ENCODE data around the gene TRIM71. TPM values are rescaled to one million over a fixed set of nuclear protein-coding genes. Genes with fewer than 3 reads are reported as not detected.
"Not testable (repeated sequence)": the region's sequence is repeated elsewhere in the genome, so short reads cannot be mapped to it uniquely, and the experiment has no call there.

The TRIM71 gene
- total RNA-seq, 4 donors from 2014 or later: under 0.01 to 0.59 (median 0.32) TPM

DNA sequence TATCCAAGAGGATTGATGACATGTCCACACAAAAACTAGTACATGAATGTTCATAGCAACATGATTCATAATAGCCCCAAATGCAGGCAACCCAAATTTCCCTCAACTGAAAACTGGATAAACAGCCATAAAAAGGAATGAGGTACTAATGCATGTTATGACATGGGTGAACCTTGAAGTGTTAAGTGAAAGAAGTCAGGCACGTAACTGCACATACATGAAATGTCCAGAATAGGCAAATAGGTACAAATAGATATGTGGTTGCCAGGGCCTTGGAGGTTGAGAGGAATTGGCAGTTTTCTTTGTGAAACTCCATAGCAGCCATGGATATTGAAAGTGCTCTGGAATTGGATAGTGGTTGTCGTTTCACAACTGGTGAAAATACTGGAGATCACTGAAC, 81.5 kb downstream of the TRIM71 start:
- no peak for TF ChIP-seq POLR2A (IDR thresholded peaks at IDR 0.05)
- TF ChIP-seq, protein P1, sequence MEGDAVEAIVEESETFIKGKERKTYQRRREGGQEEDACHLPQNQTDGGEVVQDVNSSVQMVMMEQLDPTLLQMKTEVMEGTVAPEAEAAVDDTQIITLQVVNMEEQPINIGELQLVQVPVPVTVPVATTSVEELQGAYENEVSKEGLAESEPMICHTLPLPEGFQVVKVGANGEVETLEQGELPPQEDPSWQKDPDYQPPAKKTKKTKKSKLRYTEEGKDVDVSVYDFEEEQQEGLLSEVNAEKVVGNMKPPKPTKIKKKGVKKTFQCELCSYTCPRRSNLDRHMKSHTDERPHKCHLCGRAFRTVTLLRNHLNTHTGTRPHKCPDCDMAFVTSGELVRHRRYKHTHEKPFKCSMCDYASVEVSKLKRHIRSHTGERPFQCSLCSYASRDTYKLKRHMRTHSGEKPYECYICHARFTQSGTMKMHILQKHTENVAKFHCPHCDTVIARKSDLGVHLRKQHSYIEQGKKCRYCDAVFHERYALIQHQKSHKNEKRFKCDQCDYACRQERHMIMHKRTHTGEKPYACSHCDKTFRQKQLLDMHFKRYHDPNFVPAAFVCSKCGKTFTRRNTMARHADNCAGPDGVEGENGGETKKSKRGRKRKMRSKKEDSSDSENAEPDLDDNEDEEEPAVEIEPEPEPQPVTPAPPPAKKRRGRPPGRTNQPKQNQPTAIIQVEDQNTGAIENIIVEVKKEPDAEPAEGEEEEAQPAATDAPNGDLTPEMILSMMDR (IDR thresholded peaks at IDR 0.05): no peak
- TF ChIP-seq EP300 (IDR thresholded peaks at IDR 0.05): no peak
- 90 to 91% methylated on average over 2 of the region's 2 CpGs for WGBS, 2 donors

DNA sequence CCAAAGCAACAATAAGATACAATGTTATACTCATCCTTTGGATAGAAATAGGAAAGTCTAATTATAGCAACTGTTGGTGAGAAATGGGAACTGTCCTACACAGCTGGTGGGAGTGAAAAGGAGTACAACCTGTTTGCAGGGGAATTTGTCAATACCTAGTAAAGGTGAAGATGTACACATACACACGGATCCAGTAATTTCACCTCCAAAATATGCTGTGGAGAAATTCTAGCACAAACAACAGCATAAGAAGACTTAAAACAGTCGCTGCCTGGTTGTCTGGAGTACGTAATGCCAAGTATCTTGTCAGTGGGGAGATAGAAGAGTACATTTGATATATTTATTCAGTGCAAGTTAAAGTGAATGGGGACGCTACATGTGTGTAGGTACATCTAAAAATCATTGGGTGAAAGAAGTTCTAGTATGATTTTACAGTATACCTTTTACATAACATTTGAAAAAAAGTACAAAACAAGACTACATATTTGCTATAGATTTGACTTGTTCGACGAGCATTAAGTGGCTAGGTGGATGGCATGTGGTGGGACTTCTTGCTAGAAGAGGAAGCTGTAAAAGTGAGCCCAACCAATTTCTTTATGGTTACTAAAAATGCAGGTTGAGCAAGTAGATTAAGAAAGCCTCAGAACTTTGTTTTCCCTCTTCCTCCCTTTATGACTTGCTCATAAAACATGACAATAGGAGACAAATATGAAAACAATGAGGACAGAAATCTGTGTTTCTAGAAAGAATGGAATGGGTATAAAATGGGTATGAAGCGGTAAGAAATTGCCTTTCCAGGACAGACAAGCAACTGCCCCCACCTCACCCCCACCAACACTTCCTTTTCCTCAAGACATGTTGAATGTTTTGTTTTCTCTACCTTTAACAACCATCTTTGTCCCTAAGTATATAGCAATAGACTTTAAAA, 83.5 kb downstream of the TRIM71 start:
- WGBS, 2 donors: 73 to 75% methylated on average over 7 of the region's 7 CpGs
- no peak for DNase-seq (ENCODE audit: low spot score in 2 of 2)
- Histone ChIP-seq H3K27me3 (no peaks in the 10 kb centered on the region), H3K27ac (no peak overlapping the region), H3K36me3 (no peaks in the 10 kb centered on the region), H3K9me3 (no peaks in the 10 kb centered on the region), H3K4me3 (no peak overlapping the region), H3K4me1 (peaks cover 0 to 6% (median 0%) of the 10 kb centered on the region in 4 donors)
- TF ChIP-seq, protein P1 (IDR thresholded peaks at IDR 0.05): no peak
- TF ChIP-seq EP300 (IDR thresholded peaks at IDR 0.05): no peak

More for the DNA sequence above, 81.5 kb downstream of the TRIM71 start:
- H3K27ac ChIP-seq: no peak overlapping the region
- DNase-seq (ENCODE audit: low spot score in 2 of 2): no peak
- no peak overlapping the region for H3K4me3 ChIP-seq
- no peaks in the 10 kb centered on the region for H3K27me3 ChIP-seq
- H3K36me3 ChIP-seq: no peaks in the 10 kb centered on the region
- peaks cover 0 to 6% (median 0%) of the 10 kb centered on the region in 4 donors for H3K4me1 ChIP-seq
- no peaks in the 10 kb centered on the region for H3K9me3 ChIP-seq

DNA sequence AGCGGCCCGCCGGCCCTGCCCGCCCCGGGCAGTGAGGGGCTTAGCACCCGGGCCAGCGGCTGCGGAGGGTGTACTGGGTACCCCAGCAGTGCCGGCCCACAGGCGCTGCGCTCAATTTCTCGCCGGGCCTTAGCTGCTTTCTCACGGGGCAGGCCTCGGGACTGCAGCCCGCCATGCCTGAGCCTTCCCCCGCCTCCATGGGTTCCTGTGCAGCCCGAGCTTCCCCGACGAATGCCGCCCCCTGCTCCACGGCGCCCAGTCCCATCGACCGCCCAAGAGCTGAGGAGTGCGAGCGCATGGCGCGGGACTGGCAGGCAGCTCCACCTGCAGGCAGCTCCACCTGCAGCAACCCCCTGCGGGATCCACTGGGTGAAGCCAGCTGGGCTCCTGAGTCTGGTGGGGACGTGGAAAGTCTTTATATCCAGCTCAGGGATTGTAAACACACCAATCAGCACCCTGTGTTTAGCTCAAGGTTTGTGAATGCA, 85.1 kb downstream of the TRIM71 start:
- H3K36me3 ChIP-seq; H3K27me3 ChIP-seq; H3K9me3 ChIP-seq; DNase-seq (ENCODE audit: low spot score in 2 of 2); H3K27ac ChIP-seq; H3K4me1 ChIP-seq: not testable (repeated sequence)
- WGBS, 2 donors: 55% methylated on average over 23 of the region's 31 CpGs; no CpG with 5 or more reads in 1 of the 2 donors
- H3K4me3 ChIP-seq: peak overlapping the region in 2 of 4 donors; percentile 18 to 32
- TF ChIP-seq, protein P1 (IDR thresholded peaks at IDR 0.05): peak in 1 of 5 experiments; percentile 9

DNA sequence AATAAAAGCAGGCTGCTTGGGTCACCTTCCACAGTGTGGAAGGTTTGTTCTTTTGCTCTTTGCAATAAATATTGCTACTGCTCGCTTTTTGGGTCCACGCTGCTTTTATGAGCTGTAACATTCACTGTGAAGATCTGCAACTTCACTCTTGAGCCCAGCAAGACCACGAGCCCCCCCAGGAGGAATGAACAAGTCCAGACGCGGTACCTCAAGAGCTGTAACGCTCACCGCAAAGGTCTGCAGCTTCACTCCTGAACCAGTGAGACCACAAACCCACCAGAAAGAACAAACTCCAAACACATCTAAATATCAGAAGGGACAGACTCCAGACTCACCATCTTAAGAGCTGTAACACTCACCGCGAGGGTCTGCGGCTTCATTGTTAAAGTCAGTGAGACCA, 86.2 kb downstream of the TRIM71 start:
- WGBS, 2 donors: 92 to 93% methylated on average over 10 of the region's 10 CpGs
- H3K27me3 ChIP-seq: no peaks in the 10 kb centered on the region
- DNase-seq (ENCODE audit: low spot score in 2 of 2): no peak
- no peaks in the 10 kb centered on the region for H3K36me3 ChIP-seq
- no peak overlapping the region for H3K27ac ChIP-seq
- TF ChIP-seq POLR2A (IDR thresholded peaks at IDR 0.05): no peak
- TF ChIP-seq EP300 (IDR thresholded peaks at IDR 0.05): no peak
- TF ChIP-seq, protein P1 (IDR thresholded peaks at IDR 0.05): no peak
- H3K4me1 ChIP-seq: peaks cover 0 to 6% (median 0%) of the 10 kb centered on the region in 4 donors
- H3K9me3 ChIP-seq: no peaks in the 10 kb centered on the region
- H3K4me3 ChIP-seq: no peak overlapping the region

DNA sequence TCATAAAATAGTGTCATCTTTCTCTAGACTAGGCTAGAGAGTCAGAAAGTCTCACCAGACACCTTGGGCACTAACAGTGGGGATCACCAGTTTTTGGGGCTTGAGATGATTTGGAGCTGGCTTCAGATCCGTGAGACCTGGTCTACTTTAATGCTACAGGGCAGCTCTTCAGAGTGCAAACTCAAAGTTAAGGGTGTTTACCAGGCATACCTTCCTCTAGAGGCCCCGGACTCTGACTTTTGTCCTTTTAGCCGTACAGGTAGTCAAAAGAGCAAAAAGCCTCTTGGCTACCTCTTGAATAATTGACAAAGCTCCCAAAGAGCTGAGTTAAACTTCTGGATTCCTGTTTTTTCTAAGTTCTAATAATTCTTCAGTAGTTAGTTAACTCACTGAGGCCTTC, 92.2 kb downstream of the TRIM71 start:
- H3K27ac ChIP-seq: no peak overlapping the region
- no peak overlapping the region for H3K4me3 ChIP-seq
- no peak for TF ChIP-seq POLR2A (IDR thresholded peaks at IDR 0.05)
- TF ChIP-seq EP300 (IDR thresholded peaks at IDR 0.05): no peak
- TF ChIP-seq, protein P1 (IDR thresholded peaks at IDR 0.05): no peak
- peaks cover 0 to 4% (median 0%) of the 10 kb centered on the region in 4 donors for H3K4me1 ChIP-seq
- no peak for DNase-seq (ENCODE audit: low spot score in 2 of 2)
- 90 to 93% methylated on average over 3 of the region's 3 CpGs for WGBS, 2 donors
- H3K27me3 ChIP-seq: no peaks in the 10 kb centered on the region
- H3K36me3 ChIP-seq: no peaks in the 10 kb centered on the region
- H3K9me3 ChIP-seq: no peaks in the 10 kb centered on the region
